HG03159 (cell line): Measurements from ENCODE around the gene MB.
"Not testable (repeated sequence)": the region's sequence is repeated elsewhere in the genome, so short reads cannot be mapped to it uniquely, and the experiment has no call there.

Source experiments
- ATAC-seq: cut with Tn5 transposase; IDR thresholded peaks from one replicate; pipeline ENCODE4 v1.9.1; 2021; ENCODE audit warnings: mild to moderate bottlenecking, moderate library complexity; ENCODE audit not compliant: unreplicated experiment

The MB gene

GRCh38 chr22:35617137-35617755, at the start of gene MB:
MB (minus strand) TSS chr22:35617329; CDS start chr22:35617257, 72 bp downstream.
- no peak for ATAC-seq

GRCh38 chr22:35666699-35667098, 49.6 kb upstream of the MB start:
- not testable (repeated sequence) for ATAC-seq

GRCh38 chr22:35664955-35665587, 47.9 kb upstream of the MB start:
- no peak for ATAC-seq

GRCh38 chr22:35663371-35663770, 46.2 kb upstream of the MB start:
- no peak for ATAC-seq

GRCh38 chr22:35662914-35663313, 45.8 kb upstream of the MB start:
- ATAC-seq, result no peak

GRCh38 chr22:35661464-35661863, 44.3 kb upstream of the MB start:
- ATAC-seq, result no peak

- ATAC-seq, result no peak
Observed at GRCh38 chr22:35660291-35661127, 43.4 kb upstream of the MB start.

GRCh38 chr22:35657571-35658312, 40.6 kb upstream of the MB start:
- ATAC-seq, result no peak

GRCh38 chr22:35656284-35656752, 39.2 kb upstream of the MB start:
- no peak for ATAC-seq

GRCh38 chr22:35653824-35654223, 36.7 kb upstream of the MB start:
- ATAC-seq, result no peak

- no peak for ATAC-seq
Observed at GRCh38 chr22:35651085-35651484, 34.0 kb upstream of the MB start.

GRCh38 chr22:35649636-35650250, 32.6 kb upstream of the MB start:
- ATAC-seq, result no peak

- no peak for ATAC-seq
Observed at GRCh38 chr22:35649026-35649553, 32.0 kb upstream of the MB start.

GRCh38 chr22:35648066-35649025, 31.2 kb upstream of the MB start, which contains the start of gene APOL6:
APOL6 (plus strand) TSS chr22:35648446; CDS start chr22:35656426, 7,980 bp downstream.
- peak; percentile 63 for ATAC-seq

- no peak for ATAC-seq
Observed at GRCh38 chr22:35645646-35646045, 28.5 kb upstream of the MB start.

- no peak for ATAC-seq
Observed at GRCh38 chr22:35643991-35644390, 26.9 kb upstream of the MB start.

GRCh38 chr22:35642305-35642741, 25.2 kb upstream of the MB start:
- no peak for ATAC-seq

GRCh38 chr22:35641494-35642120, 24.5 kb upstream of the MB start:
- no peak for ATAC-seq

- ATAC-seq, result no peak
Observed at GRCh38 chr22:35638410-35638809, 21.3 kb upstream of the MB start.
